ENCODE results near the gene SPIN1.

SPIN1 gene

DNA sequence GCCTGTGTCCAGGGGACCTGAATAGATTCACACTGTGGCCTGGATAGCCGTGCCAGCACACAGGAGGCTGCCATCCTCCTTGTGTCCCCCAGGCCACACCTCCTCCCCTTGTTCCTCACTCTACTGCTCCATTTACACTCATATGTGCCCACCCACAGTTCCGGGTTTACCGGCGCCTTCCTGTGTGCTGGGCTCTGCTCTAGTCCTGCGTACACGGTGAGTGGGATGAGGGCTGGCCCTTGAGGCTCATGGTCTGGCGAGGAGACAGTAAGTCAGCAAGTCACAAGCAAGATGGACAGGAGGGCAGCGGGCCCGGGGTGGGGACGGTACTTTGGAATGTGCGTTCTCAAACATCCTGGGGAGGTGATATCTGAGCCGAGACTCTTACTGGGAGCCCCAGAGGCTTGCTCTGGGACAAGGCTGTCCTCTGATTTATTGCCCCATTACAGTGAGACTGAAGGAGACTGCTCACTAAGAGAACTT is 114.3 kb downstream of the SPIN1 start:
- DNase-seq = no peak

DNA sequence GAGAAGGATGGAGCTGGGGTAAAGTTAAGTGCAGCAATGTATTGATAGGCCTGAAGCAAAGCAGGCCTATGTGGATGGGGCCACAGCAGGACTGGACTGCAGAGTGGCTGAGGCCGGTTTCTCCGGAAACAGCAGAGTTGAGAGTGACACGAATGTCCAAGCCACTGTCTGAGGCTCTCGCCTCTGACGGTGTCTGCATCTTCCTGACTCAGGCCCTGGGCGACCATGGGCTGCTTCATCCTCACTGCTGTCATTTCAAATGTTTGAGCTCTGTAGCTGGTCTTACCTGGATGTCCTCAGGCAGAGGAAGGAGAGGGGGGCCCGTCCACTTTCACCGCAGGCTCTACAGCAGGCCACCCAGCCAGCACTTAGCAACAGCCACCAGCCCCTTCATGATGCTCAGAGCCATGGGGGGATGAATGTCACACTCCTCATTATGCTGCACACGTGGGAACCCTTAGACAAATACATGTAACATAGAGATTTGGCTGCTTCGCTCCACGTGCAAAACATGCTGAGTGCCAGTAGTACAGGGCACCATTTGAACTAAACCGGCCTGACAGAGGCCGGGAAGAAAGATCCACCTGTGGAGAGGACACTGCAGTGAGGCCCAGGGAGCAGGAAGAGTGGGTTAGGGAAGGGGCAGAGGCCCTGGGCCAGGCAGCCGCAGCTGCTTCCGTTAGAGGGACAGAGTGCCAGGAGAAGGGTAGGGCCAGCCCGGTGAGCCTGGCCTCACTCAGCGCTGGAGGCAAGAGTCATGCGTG is 115.0 kb downstream of the SPIN1 start:
- no peak for DNase-seq

DNA sequence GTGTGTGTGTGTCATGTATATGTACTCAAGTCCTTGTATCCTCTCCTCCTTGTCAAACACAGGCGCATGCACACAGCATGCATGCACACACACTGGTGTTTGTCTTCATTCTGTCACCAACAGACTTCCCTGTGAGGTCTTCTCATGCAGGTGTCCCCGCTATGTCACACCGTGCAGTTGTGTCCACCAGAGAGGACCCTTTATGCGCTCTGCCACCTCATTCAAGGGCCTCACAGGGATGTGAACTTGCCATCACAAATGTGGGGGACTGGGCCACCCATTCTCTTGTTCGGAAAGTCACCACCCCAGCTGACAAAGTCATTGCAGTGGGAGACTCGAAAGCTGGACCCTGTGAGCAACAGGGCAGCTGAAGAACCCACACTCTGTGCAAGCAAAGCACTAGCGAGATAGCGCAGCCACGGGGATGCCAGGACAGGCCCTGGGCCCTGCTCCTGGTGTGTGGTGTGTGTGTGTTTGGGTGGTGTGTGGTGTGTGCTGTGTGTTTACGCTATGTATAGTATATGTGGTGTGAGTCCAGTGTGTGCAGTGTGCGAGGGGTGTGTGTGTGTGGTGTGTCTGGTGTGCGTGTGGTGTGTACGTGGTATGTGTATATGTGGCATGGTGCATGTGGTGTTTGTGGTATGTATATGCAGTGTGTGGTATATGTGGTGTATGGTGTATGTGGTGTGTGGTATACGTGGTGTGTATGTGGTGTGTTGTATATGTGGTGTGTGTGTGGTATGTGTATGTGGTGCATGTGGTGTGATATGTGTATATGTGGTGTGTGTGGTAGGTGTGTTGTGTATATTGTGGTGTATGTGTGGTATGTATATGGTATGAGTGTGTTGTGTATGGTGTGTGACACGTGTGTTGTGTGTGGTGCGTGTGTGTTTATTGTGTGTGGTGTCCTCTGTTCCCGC is 115.9 kb downstream of the SPIN1 start:
- no peak for DNase-seq

DNA sequence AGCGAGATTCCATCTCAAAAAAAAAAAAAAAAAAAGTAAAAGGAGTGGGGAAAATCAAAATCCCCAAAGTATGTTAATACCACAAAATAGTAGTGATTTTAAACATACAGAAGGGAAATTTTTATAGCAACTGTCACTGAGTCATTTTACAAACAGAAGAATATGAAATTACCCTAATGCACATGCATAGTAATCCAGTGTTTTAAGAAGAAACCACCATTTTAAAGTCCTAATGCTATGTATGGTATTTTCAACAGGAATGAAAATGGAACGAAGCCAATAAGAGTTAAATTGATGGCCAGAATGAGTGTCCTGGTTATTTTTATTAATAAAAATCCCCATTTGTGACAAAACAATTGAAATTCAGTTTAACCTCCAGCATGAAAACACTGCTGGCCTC is 120.1 kb downstream of the SPIN1 start:
- no peak for DNase-seq

DNA sequence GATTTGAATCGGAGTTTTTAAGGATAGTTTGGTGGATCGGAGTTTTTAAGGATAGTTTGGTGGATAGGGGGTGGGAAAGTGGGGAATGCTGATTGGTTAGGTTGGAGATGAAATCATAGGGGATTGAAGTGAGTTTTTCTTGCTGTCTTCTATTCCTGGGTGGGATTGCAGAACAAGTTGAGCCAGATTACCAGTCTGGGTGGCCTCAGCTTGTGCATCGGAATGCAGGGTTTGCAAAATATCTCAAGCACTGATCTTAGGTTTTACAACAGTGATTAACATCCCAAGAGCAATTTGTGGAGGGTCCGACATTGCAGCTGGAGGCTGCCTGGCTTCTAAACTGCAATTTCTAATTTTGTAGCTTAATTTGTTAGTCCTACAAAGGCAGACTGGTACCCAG is 123.7 kb downstream of the SPIN1 start:
- no peak for DNase-seq

DNA sequence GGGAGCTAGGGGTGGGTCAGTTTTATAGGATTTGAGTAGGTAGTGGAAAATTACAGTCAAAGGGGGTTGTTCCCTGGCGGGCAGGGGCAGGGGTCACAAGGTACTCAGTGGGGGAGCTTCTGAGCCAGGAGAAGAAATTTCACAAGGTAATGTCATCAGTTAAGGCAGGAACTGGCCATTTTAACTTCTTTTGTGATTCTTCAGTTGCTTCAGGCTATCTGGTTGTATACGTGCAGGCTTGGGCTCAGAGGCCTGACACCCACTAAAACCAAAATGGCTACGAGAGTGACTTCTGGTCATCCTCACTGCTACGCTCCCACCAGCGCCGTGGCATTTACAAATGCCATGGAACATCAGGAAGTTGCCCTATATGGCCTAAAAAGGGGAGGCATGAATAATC is 126.0 kb downstream of the SPIN1 start:
- no peak for DNase-seq

DNA sequence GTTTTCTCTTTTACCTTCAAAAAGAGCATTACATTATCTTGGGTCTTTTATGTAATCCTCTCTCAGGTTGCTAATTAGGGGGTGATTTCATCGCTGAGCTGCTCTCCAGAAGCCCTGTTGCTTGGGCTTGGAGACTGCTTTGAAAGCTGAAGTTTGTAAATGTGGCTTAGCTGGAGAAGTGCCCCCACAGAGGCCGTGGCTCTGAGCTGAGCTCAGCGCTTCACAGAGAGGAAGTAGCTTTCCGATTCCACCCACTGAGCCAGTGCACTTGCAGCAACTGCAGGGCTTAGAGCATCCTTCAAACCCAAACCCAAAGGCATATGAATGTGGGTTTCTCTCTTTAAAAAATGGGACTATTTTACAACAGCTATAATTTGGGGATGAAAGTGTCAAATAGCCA is 133.1 kb downstream of the SPIN1 start:
- DNase-seq = no peak

DNA sequence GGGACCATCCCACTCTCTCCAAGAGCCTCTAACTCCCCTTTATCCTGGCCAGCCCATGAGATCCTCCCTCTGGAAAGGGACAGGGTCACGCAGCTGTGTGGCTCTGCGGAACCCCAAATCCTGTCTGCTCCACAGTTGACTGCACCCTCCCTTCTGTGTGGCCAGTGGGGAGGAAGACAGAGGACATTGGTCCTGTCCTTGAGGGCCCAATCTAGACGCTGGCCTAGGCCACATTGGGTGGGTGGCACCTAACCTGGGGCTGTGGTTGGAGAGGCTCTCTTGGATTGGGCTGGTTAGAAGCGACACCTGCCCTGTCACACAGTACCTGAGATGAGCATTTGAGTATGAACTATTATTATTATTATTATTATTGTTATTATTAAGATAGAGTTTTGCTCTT is 134.1 kb downstream of the SPIN1 start:
- DNase-seq = no peak

DNA sequence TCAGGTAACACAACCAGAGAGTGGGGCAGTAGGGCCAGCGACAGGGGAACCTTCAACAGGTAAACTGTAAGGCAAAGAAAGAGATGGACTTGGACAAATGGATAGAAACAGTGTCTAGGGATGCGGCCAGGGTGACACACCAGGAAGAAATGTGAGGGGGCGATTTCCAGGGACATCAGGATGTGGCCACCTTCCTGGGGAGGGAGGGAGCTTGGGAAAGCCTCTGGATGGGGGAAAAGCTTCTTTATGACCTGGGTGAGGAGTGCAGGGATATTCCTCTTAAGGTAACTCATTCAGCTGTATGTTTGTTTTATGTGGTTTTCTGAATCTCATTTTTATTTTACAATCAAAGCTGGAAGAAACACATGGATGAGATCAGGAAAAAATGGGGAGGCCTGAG is 134.8 kb downstream of the SPIN1 start:
- no peak for DNase-seq

DNA sequence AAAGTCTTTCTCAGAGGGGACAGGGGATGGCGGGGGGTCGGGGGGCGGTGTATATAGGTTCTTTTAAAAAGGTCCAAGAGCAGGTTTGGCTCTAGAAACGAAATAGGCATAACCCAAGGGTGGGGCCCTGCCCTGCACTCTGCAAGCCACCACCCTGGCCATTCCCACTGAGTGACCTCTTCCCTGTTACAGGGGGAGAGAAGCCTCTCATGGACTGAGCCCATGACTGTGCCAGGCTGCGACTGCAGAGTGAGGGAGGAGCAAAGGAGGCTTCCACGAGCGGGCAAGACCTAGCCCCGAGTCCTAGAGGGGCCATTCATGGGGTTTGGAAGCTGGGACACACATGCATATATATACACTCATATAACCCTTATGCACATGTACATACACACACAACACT is 136.7 kb downstream of the SPIN1 start:
- DNase-seq = no peak

DNA sequence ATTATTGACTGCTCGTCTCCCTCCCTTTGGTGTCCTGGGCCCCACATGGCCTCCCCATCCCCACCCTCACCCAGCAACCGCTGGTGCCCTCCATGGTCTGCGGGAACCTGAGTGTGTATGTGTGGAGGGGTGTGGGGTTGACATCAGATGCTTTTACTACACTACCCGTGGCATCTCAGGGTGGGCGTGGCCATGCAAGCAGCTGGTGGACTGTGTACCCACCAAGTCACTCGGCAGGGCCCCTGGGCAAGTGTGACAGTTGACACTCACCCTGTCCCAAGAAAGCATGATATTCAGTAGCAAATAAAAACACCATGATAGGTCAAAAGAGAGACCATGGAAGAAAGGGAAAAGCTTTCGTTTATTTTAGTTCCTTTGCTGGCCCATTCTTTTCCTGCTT is 139.4 kb downstream of the SPIN1 start:
- no peak for DNase-seq
